M059J (cell line): Measurements from ENCODE around the gene WFS1. TPM values are rescaled to one million over a fixed set of nuclear protein-coding genes. Genes with fewer than 3 reads are reported as not detected.
A peak's percentile ranks its signal among the peaks of the same experiment; 100 is the strongest.

ENCODE experiments used
- DNase-seq: peaks from one replicate; pipeline ENCODE4 v3.0.0-alpha.2; 2012; ENCODE audit warnings: low read depth
- total RNA-seq: library from RNA; depleted of rRNA; stranded (reverse); fragments of >200 nt; shearing (Covaris generic); gene quantifications from 2 replicates; pipeline ENCODE4 v1.2.3, GENCODE V29; 2014; rRNA removed

The WFS1 gene
- total RNA-seq: 40.8 and 56.7 TPM in 2 replicates

- DNase-seq: peak; percentile 95
Measured at GRCh38 chr4:6269616-6270511, at the start of gene WFS1. TSS of gene WFS1 (plus strand) at chr4:6269850. CDS start at chr4:6277456, 7,606 bp downstream.

GRCh38 chr4:6221301-6221850 lies 48.3 kb upstream of the WFS1 start:
- no peak for DNase-seq

DNA sequence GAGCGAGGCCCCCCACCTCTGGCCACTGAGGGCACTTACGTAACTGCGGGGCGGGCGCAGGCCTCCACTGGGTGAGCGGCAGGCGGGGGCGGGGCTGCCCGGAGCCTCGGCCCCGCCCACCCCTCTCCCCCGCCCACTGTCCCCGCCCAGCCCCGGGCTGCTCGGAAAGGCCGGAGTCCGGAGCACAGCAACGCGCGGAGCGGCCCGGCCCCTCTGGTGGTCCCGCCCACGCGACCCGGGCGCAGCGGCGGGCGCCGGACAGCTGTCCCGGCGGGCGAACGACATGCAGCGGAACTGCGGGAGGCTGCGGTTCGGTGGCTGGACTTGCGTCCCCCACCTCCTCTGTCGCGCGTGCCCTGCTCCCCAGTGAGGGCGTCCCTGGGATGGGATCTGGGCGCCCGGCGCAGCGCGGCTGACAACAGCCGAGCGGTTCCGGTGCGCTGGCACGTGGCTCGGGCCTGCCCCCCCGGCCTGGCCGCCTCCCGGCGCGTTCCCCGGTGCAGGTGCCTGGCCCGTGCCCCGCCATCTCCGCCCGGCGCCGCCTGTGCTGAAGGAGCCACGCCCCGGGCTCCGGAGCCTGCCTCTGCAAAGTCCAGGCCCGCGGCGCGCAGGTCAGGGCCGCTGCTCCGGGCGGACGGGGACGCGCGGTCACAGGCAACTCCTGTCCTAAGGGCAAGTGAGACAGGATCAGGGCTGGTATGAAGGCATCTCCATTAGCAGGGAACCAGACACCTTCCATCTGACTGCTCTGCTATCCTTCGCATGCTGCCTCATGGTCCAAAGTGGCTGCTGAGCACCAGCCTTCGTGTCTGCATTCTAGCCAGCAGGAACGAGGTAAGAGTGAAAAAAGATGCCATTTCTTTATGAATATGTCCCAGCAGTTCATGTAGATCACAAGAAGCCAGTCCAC lies 47.5 kb upstream of the WFS1 start:
- DNase-seq: no peak

- DNase-seq: no peak
Measured at GRCh38 chr4:6222761-6223292, 46.8 kb upstream of the WFS1 start.

- no peak for DNase-seq
Measured at GRCh38 chr4:6224735-6225134, 44.9 kb upstream of the WFS1 start.

DNA sequence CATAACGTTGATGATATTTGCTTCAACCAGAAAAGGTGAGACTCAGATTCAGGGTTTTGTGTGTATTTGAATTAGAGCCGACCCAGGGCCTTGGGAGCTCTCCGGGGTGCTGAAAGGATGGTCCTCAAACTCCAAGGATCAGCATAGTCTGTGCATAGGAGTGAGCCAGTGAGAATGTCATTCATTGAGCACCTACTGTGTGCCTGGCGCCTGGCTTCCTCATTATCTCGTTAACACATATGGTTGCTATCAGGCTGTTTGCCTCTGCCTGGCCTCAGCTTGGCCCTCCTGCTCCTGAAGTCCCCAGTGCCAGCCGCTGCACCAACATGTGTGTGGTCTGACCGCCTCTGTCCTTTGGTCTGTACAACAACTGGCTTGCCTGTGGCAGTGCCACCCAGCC lies 44.2 kb upstream of the WFS1 start:
- DNase-seq: peak; percentile 27

DNA sequence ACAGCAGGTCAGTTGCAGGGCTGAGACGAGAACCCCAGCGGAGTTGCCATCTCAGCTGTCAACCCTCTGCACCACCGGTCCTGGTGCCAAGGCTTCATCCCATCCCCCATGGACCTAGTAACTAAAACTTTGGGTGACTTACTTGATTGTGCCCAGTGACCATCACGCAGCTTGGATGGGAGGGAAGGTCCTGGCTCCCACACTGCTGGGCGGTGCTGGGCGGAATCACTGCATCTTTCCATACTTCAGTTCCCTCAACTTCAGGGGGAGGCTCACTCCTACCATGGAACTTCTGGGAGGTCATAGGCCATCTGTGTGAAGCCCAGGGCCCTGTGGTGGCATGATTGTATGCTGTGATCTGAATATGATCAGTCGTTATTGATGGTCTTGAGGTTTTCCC lies 43.1 kb upstream of the WFS1 start:
- no peak for DNase-seq

- no peak for DNase-seq
Measured at GRCh38 chr4:6227412-6228157, 42.1 kb upstream of the WFS1 start.

- no peak for DNase-seq
Measured at GRCh38 chr4:6228158-6229067, 41.2 kb upstream of the WFS1 start.

DNA sequence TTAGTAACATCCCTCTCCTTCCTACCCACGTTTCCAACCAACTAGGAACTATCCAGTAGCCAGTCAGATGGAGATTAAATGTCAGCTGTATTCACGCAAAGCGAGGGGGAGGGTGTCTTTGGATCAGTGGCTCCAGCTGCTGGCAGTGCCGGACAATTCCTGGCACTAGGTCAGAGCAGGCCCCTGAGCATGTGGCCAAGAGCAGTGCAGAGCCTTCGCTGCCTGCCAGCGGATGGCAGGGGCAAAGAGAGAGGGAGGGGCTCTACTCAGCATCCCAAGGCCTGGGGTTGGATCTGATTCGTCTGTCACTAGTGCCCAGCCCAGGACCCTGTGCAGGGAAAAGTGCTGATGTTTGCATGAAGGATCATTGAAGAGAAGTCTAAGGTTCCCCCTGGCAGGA lies 40.6 kb upstream of the WFS1 start:
- DNase-seq: no peak

DNA sequence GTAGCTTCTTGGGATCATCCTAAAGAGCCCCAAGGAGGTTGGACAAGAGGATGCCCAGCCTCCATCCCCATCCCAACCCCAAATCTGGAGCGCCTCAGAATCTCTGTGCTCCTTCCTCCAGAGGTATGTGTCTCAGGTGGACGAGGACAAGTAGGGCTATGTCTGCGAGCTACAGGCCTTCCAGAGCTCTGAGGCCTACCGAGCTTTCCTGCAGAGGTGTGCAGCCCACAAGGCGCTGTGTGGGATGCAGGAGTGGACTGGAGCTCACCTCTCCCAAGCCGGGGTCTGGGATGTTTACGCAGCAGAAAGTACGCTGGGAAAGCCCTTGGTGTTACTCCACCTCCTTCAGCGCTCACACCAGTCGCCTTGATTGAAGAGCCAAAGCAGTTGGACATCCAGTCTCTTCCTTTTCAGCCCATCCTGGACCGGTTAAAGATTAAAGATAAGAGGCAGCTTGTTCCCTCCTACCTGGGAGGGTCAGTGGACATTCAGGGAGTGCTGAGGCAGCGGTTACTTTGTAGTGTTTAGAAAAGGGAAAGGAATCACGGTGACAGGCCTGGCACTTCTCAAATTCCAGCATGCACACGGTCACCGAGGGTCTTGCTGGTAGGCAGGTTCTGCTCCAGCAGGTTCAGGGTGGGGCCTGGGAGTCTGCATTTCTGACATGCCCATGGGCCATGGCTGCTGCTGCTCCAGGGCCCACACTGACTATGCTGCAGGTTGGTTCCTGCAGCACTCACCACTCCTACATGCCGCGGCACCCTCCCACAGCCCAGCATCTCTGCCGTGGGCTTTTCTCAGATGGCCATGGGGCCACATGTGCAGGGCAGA lies 39.8 kb upstream of the WFS1 start:
- no peak for DNase-seq

DNA sequence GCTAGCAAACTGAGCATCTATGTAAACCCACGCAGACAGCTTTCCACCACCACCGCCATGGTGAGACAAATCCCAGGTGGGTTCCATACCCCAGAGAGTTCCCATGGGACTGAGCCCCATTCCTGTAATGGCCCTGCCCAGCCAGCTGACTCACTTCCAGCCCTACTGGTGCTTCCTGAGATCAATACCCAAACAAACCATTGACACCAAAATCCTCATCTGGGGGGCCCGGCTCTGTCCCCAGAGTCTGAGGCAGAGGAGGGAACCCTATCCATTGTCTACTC lies 39.2 kb upstream of the WFS1 start:
- DNase-seq: no peak

DNA sequence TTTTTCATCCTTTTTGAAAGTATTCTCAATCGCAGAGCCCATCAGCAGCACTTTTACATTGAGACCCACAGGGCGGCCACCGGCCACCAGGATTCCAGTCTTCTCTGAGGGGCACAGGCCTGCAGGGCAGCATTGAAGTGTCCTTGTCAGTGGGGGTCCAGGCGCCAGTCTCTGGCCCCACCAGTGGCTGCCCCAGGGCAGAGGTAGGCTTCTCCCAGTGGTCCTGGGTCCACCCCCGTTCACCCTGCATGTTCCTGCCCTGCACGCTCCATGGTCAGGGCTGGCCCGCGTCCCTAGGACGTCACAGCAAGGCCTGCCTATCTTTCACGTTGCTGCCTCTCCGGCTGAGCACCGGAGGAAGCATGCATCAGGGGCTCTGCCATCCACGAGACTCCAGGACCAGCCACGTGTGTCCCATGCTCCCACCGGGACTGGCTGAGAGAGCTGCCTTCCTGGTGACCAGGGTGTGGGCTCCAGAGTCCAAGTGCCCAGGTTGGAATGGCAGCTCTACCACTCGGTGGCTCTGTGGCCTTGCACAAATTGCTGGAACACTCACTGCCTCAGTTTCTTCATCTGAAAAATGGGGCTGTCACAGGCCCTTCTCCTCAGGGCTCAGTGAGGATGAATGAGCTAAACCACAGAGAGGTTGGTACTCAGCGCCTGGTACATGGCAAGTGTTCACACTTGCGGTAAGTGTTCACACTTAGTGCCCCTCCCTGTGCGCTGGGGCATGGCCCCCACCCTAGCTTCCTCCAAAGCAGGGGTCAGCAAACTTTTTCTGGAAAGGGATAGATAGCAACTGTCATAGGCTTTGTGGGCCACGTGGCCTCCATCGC lies 38.6 kb upstream of the WFS1 start:
- DNase-seq: no peak

DNA sequence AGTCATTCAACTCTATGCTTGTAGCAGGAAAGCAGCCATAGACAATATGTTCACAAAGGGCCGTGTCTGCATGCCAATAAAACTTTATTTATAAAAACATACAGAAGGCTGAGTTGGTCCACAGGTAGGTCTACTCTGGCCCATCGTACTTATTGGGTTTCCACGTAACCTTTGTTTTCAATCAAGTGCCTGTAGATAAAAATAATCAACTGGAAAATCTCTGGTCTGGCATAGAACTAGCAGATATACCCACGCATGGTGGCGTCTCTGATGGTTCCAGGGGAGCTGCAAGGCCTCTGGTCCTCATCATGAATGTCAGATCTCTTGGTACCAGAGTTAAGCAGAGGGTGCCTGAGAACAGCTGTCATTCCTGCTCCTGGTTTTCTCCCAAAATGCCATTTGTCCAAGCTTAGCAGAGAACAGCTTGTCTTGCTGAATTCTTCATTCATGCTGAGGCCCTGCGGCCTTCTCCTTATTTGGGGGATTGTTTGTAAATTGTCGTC lies 37.9 kb upstream of the WFS1 start:
- DNase-seq: no peak

DNA sequence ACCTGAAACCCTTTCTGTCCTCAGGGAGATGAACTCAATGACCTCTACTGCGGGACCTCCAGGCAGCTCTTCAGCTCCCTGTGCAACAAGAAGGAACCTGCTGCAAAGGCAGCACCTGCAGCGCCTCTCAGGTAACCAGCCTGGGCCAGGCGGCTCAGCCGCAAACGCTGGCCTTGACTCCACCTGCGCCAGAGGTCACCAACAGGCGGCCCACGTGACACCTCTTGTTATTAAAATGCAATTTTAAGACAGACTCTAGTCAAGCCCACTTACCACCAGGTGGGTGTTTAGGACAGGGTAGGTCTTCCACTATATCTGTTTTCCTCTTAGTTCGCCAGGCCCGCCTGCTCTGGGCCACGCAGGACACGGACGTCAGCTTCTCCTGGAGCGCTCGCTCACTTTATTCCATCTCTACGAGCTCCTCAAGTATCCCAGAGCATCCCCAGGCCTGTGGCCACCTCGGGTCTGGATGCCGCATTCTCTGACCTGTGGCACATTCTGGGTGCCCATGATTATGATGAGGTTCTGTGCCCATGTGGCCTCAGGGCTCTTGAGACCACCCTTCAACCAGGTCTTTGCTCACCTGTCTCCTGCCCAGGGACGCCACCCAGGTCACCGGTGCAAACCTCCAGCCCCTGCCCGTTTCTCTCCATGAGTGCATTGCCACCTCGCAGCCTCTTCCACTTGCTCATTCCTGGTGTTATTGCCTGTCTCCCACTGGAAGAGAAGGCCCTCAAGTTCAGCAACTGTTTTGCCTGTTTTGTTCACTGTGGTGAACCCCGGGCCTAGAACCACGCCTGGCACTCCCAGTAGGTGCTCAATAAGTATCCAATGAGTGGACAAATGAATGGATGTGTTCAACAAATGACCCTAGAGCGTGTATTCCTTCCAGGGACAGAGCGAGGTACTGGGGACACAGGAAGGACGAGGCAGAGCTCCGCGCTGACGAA lies 36.5 kb upstream of the WFS1 start:
- no peak for DNase-seq

DNA sequence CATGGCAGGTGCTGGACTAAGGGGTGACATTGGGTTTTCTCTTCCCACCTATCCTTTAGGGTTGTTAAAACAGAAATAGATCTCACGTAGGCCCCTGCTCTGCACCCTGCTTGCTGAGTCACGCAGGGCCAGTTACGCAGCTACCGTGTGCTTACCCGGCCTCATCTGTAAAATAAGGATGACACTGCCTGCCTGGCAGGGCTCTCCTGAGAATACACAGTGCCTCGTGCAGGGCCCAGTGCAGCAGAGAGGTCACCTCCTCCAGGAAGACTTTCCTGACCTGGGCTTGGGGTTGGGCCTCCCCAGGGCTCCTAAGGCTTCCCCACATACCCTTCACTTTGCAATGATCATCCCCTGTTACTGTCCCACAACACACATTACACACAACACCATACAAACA lies 35.7 kb upstream of the WFS1 start:
- no peak for DNase-seq

DNA sequence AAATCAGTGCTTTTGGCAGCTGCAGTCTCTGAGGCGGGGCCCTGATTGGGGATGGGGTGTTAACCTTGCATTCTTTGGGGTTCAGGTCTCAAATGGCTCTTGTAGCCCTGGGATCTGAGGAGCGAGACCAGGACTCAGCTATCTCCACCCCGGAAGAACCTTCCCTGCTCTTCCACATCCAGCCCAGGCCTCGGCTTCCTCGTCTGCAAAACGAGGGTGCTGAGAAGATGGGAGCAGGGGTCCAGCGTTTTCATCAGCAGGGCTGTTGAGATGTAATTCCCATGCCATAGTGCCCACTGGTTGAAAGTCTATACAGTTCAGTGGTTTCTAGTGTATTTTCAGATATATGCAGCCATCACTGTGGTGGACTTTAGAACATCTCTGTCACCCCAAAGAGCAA lies 34.6 kb upstream of the WFS1 start:
- DNase-seq: no peak
